ENCODE results near the gene PML.
A peak's percentile ranks its signal among the peaks of the same experiment; 100 is the strongest.
"Not testable (repeated sequence)": the region's sequence is repeated elsewhere in the genome, so short reads cannot be mapped to it uniquely, and the experiment has no call there.

The PML gene

DNA sequence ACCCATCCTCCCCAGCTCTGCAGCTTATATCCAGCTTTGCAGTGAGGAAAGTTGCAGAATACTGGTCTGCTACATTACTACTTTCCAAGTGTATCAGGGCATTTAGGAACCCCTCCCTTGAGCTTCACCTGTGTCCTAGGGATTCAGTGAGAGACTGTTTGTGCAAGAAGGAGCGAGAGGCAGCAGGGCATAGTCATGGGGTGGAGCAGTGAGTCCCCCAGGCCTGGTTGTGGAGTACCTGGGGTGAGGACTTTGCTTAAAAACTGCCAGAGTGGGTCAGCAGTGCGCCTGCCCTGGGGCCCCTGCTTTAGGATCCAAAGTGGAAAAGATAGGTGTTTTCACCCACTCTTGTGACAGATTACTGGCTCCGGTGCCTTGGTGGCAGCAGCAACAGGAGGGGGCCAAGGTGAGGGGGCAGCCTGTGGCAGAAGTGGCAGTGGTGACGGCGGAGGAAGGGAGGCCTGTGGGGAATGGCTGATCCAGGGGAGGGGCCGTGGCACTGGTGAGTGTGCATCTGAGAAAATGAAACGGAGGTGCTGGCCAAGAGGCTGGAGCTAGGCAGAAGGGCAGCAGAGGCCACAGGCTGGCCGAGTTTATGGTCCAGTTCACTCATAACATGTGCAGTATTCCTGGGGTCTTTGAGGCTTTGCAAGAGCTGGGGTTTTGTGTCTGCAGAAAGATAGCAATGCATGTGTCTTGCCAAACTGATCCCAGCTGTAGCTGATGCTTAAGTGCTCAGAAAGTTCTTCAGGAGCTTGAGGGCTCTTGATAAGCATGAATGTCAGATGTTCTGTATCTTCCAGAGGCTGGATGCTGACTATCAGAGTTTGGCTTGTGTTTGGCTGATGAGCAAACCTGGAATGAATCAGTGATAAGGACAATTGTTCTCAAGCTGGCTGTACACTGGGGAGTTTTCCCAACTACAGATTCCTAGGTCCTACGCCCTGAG lies 44.5 kb downstream of the PML start:
- no peak for DNase-seq (ENCODE audit: low read depth in 2 of 2)

- no peak for DNase-seq (ENCODE audit: low read depth in 2 of 2)
Observed at GRCh38 chr15:74039656-74040010, 45.1 kb downstream of the PML start.

DNA sequence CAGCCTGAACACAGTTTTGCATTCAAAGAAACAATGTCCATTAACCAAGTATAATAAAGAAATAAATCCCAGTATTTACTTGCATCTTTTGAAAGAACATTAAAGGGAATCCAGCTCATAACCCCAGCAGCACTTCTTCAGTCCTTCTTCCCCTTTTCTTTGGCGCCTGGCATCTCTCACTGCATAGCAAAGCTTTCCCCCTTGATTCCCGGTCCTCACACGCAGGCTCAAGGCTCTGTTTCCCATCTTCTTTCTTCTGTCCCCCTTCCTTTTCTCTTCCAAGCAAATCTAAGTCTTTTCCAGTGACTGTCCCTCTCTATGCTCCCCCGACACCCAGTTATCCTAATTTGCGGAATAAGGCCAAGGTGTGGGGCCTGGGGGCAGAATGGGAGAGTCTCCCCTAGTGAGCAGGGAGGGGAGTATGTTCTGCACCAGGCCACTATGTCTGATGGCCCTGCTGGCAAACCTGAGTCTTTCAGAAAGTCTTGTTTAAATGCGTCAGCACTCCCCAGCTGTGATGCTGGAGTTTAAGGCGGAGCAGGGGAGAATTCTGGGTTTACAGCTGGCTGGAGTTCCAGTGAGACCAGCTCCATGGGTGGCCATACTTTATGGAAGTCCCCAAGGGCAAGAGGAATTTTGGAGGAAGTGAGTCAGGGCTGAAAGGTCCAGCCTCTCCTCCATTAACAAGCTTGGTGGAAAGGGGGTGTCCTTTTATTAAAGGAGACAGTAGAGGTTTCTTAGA lies 45.8 kb downstream of the PML start:
- no peak for DNase-seq (ENCODE audit: low read depth in 2 of 2)

- no peak for DNase-seq (ENCODE audit: low read depth in 2 of 2)
Observed at GRCh38 chr15:74041311-74041756, 46.8 kb downstream of the PML start.

DNA sequence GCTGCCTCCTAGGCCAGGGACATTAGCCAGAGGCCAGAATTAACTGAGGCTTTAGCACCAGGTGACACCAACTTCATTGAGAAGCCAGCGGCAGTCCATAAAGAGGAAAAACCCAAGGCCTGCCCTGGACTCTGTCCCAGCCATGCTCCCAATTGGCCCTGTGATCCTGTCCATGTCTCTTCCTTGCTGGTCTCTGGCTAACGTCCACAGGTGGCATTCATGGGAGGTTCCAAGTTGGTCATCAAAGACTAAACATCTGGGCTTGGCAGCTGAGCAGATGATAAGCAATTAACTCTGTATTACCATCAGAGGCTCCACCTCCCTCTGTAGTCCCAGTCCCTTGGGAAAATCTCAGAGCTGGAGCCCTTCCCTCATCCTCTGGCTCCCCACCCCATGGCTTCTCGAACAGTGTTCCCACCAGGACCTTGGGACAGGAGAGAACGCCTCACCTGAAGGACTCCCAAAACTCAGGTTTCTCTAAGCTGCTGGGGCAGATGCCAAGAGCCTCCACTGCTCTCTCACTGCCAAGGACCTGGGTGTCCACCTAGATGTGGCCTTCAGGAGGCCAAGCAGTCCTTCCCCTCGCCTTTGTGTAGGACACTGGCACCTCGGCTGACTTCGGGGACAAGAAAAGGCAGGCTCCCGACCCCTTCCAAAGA lies 47.4 kb downstream of the PML start:
- no peak for DNase-seq (ENCODE audit: low read depth in 2 of 2)

- DNase-seq (ENCODE audit: low read depth in 2 of 2), result no peak
Observed at GRCh38 chr15:74042603-74043424, 48.3 kb downstream of the PML start.

- DNase-seq (ENCODE audit: low read depth in 2 of 2), result no peak
Observed at GRCh38 chr15:74043425-74044266, 49.1 kb downstream of the PML start.

- DNase-seq (ENCODE audit: low read depth in 2 of 2), result no peak
Observed at GRCh38 chr15:74044267-74045110, 50.0 kb downstream of the PML start.

- no peak for DNase-seq (ENCODE audit: low read depth in 2 of 2)
Observed at GRCh38 chr15:74045184-74045583, 50.7 kb downstream of the PML start.

DNA sequence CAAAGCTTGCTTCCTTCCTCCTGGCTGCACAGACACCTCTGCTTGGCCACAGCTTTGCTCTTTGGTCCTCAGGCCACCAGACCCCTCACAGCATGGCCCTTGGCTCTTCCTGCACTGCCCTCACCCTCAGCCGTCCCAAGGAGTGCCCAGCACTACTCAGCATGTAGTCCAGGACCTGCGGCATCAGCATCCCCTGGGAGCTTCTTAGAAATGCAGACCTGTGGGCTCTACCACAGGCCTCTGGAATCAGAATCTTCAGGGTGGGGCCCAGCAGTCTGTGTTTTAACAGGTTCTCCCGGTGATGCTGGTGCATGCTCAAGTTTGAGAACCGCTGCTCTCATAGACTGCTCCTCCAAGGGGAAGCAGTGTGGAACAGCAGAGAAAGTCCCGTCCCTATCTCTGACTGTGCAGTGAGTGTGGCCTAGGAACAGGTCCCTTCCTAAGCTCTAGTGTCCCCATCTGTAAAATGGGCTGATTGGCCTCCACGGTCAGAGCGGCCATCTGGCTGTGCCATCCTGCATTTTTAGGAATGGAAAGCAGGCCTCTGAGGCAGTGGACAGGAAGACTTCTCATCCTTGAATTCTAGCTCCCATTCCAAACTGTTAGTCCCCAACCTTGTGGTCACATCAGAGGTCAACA lies 51.2 kb downstream of the PML start:
- DNase-seq (ENCODE audit: low read depth in 2 of 2), result no peak

DNA sequence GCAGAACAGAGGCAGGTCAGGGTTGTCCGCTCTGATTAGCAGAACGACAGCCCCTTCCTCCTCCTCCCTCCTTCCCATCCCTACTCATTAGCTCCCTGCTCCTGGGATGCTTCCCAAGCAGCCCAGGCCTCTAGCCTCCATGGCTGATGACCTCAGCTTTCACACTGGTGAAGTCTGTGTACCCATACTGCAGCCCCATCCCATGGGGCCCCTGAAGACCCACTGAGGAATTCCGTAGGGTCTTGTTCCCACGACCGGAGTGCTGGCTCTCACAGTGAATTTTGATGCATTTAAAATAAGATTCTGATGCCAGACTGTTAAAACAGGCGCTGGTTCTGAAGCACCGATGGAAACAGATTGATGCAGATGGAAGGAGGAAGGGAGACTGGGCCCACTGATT lies 51.8 kb downstream of the PML start:
- no peak for DNase-seq (ENCODE audit: low read depth in 2 of 2)

DNA sequence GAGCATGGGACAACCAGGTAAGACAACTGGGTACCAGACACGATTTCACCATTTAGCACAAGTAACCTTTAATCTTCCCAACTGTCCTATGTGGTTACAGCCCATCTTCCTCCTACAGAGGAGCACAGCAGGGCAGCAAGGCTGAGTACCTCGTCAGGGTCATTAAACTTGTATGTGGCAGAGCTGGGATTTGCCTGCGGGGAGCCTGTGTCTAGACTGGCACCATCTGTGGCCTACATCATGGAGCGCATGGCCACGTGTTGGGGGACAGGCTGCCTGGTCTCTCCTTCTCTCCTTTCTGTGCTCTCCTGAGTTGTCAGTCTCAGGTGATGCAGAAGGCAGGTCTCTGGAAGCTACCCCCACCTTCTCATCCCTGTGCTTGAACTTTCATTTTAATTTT lies 55.6 kb downstream of the PML start:
- no peak for DNase-seq (ENCODE audit: low read depth in 2 of 2)

DNA sequence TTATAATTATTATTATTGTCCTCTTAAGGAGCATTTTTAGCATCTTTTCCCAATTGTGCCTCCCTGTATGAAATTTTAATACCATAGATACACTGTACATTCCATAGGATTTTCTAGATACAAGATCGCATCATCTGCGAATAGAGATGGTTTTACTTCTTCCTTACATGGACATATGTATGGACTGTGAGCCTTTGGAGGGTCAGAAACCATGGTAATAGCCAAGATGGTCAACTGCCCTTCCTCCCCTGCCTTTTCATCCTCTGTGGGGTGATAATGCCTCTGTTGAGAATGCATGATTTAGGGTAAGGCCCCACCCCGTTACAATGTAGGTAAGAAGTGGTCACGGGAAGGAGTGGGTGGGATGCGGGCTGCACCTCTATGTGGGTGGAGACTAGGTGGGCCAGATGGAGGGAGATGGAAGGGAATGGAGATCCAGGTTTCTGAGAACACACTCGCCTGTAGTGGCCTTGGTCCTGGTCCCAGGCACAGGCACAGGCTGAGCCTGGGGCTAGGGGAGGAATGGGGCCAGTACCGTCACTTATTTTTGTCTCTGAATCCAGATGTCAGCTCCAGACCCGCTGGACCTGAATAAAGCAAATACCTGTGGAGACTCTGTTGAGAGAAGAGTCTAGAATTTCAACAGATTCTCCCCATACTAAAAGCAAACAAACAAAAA lies 56.2 kb downstream of the PML start:
- DNase-seq (ENCODE audit: low read depth in 2 of 2), result no peak

DNA sequence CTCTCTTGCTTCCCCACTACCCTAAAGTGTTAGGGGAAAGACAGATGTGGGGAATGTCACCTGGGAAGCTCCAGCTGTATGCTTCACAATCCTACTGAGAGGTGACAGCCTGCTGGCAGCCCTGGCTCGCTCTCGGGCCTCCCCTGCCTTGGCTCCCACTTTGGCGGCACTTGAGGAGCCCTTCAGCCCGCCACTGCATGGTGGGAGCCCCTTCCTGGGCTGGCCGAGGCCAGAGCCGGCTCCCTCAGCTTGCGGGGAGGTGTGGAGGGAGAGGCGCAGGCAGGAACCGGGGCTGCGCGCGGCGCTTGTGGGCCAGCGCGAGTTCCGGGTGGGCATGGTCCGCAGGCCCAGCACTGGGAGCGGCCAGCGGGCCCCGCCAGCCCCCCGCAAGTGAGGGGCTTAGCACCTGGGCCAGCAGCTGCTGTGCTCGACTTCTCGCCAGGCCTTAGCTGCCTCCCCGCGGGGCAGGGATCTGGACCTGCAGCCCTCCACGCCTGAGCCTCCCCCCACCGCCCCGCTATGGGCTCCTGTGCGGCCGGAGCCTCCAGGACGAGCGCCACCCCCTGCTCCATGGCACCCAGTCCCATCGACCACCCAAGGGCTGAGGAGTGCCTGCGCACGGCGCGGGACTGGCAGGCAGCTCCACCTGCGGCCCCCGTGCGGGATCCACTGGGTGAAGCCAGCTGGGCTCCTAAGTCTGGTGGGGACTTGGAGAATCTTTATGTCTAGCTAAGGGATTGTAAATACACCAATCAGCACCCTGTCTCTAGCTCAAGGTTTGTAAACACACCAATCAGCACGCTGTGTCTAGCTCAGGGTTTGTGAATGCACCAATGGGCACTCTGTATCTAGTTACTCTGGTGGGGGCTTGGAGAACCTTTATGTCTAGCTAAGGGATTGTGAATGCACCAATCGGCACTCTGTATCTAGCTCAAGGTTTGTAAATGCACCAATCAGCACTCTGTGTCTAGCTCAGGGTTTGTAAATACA lies 58.0 kb downstream of the PML start:
- DNase-seq (ENCODE audit: low read depth in 2 of 2), result not testable (repeated sequence)

DNA sequence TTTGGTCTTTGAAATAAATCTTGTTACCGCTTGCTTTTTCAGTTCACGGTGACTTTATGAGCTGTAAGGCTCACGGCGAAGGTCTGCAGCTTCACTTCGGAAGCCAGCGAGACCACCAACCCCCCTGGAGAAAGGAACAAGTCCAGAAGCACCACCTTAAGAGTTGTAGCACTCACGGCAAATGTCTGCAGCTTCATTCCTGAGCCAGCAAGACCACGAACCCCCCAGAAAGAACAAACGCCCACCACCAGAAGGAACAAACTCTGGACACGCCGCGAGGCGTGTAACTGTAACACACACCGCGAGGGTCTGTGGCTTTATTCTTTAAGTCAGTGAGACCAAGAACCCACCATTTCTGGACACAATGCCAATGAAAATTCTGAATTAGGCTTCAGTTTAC lies 59.0 kb downstream of the PML start:
- no peak for DNase-seq (ENCODE audit: low read depth in 2 of 2)

GRCh38 chr15:74053941-74054529 lies 59.5 kb downstream of the PML start:
- peak; percentile 65 to 71 for DNase-seq (ENCODE audit: low read depth in 2 of 2)

DNA sequence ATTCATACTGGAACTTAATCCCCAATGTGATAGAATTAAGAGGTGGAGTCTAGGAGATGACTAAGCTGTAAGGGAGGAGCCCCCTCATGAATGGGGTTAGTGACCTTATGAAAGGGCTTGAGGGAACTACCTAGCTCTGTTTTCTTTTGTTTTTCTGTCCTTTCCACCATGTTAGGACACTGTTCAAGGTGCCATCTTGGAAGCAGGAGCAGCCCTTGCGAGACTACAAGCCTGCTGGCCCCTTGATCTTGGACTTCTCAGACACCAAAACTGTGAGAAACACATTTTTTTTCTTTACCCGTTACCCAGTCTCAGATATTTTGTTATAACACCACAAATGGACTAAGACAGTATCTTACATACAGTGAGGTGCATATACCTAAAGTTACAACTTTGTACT lies 61.3 kb downstream of the PML start:
- no peak for DNase-seq (ENCODE audit: low read depth in 2 of 2)
